Measurements from ENCODE around the gene ANXA9. TPM values are rescaled to one million over a fixed set of nuclear protein-coding genes. Genes with fewer than 3 reads are reported as not detected.
A peak's percentile ranks its signal among the peaks of the same experiment; 100 is the strongest.

The ANXA9 gene
- total and polyA plus RNA-seq, 2 of the 4 experiments (the other 2 are of a cell fraction) = 0.21 to 0.36 TPM

DNA sequence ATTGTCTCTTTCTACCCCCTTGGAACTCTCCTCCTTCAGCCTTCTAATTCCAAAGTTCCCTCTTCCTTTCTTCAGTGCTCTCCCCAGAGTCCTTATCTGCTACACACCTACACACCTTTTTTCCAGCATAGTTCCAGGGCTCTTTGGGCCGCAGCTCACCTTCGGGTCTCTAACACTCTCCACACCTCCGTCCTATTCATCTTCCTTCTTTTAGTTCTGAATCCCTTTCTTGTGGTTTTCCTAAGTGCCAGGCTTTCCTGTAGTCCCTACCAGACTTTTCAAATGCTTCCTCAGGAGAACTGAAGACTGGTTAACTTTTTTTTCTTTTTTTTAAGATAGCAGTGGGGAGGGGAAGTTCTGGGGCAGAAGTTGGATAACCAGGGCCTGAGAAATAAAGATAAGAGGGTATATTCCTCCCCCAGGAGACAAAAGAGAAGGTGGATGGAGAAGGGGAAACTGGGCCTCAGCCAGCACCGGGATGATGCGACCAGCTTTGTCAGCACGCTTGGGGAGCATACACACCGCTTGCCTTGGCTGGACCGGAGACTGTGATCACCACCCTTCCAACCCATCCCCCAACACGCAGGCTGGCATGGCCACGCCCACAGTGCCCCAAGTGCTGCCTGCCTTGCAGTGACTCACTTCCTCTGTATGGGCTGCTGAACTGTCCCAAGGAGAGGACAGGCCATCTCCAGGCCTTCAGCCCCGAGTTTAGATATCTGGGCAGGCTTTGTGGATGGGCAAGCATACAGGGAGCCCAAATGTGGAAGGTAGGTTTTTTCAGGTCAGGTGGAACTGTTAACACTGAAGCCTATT lies 5.0 kb upstream of the ANXA9 start:
- peaks cover 32% of the 10 kb centered on the region for H3K4me1 ChIP-seq (ENCODE audit: control insufficient read depth, insufficient read depth, low read length)
- peak overlapping the region; percentile 91 for H3K23ac ChIP-seq (ENCODE audit: low read depth, low read length)

More for the DNA sequence above, 5.0 kb upstream of the ANXA9 start:
- ATAC-seq (ENCODE audit: low read depth) = no peak
- ChIA-PET CTCF (interaction anchor here (1.6 kb wide), 1 partner anchor 10 kb away, joined by 5 read pairs; no protein-coding TSS in a partner anchor), POLR2A (ENCODE audit: unreplicated experiment) (no interaction called here)
- Histone ChIP-seq H4K5ac (ENCODE audit: low read depth, low read length) (peak overlapping the region; percentile 83; the same call in 1 of the 2 replicates), H4K8ac (ENCODE audit: low read depth in 2 of 2, low read length in 2 of 2) (peak overlapping the region; percentile 6 to 60), H3K4ac (ENCODE audit: low read depth, low read length) (peak overlapping the region; percentile 75), H2BK15ac (ENCODE audit: low read depth, low read length) (peak overlapping the region; percentile 76; the same call in 1 of the 3 replicates), H2BK20ac (ENCODE audit: low read depth, low read length) (peak overlapping the region; percentile 91), H3K79me1 (ENCODE audit: low read depth in 1 of 2, low read length in 2 of 2) (peaks cover 0 to 23% of the 10 kb centered on the region in 2 experiments; a peak in 2 of 4 replicates), H2AK5ac (ENCODE audit: low read depth, low read length) (peak overlapping the region; percentile 60), H3K27me3 (ENCODE audit: control insufficient read depth, insufficient read depth, low read length) (no peaks in the 10 kb centered on the region), H3K27ac (ENCODE audit: insufficient read depth, low read length) (peak overlapping the region; percentile 2; the same call in 1 of the 2 replicates), H3K9me1 (ENCODE audit: insufficient read depth, low read length) (peaks cover 16% of the 10 kb centered on the region), H2BK120ac (ENCODE audit: low read depth, low read length) (peak overlapping the region; percentile 65), H3K4me2 (ENCODE audit: low read depth, low read length) (peak overlapping the region; percentile 41; the same call in 1 of the 2 replicates), H3K36me3 (ENCODE audit: control insufficient read depth, insufficient read depth, low read length) (no peaks in the 10 kb centered on the region), H2BK5ac (ENCODE audit: low read depth, low read length, poor library complexity, severe bottlenecking) (peak overlapping the region; percentile 82), H2AFZ (replicated peaks; ENCODE audit: low read length, poor library complexity) (peak overlapping the region; percentile 63), H3K9ac (ENCODE audit: low read depth, low read length) (no peak overlapping the region), H3K9me3 (ENCODE audit: control insufficient read depth, insufficient read depth, low read length) (no peaks in the 10 kb centered on the region), H2AK9ac (replicated peaks; ENCODE audit: low read depth, low read length, poor library complexity) (peak overlapping the region; percentile 13), H3K4me3 (ENCODE audit: insufficient read depth, low read depth, low read length) (no peak overlapping the region), H4K20me1 (ENCODE audit: insufficient read depth, low read length) (peaks cover 16% of the 10 kb centered on the region), H4K91ac (ENCODE audit: insufficient read depth, low read depth, low read length) (peak overlapping the region; percentile 84), H3K14ac (replicated peaks; ENCODE audit: low read depth, low read length) (peak overlapping the region; percentile 76), H3K56ac (ENCODE audit: extremely low read depth, insufficient read depth, low read length) (0 out of 2 replicates have a peak overlapping the region, but pooled peaks have one; percentile 38), H3K18ac (ENCODE audit: low read depth, low read length) (peak overlapping the region; percentile 79; the same call in 1 of the 2 replicates)
- whole genome bisulfite sequencing, 2 experiments (ENCODE audit: extremely low coverage in 2 of 2, insufficient read length in 1 of 2) = 78% methylated on average over 5 of the region's 11 CpGs; no CpG with 5 or more reads in 1 of the 2 experiments
- in situ Hi-C loops (cut with MboI; ENCODE audit: low sequenced_read_pairs) (loop anchor here (10.0 kb wide), 1 partner anchor 58 kb away; the partner anchor contains the start of gene BNIPL), dilution Hi-C loops (cut with HindIII; ENCODE audit: low sequenced_read_pairs, unreplicated experiment) (no loop called here), intact Hi-C loops (cut with micrococcal nuclease) (no loop called here)
- no peak for TF ChIP-seq RFX5 (IDR thresholded peaks at IDR 0.05; ENCODE audit: low read depth, low read length)
- 0 out of 2 replicates have a peak, but pooled peaks have one; percentile 8 for TF ChIP-seq FOS (IDR thresholded peaks at IDR 0.05; ENCODE audit: low read depth, low read length)
- BruUV-seq (replicated peaks) = no TSS peak
- no peak for DNase-seq

Data from IMR-90 (cell line).